ENCODE data around the gene GINS2. TPM values are rescaled to one million over a fixed set of nuclear protein-coding genes. Genes with fewer than 3 reads are reported as not detected.

GINS2 gene
- polyA plus RNA-seq, 1 of the 3 experiments (the other 2 are of a cell fraction), result 9.0 TPM

DNA sequence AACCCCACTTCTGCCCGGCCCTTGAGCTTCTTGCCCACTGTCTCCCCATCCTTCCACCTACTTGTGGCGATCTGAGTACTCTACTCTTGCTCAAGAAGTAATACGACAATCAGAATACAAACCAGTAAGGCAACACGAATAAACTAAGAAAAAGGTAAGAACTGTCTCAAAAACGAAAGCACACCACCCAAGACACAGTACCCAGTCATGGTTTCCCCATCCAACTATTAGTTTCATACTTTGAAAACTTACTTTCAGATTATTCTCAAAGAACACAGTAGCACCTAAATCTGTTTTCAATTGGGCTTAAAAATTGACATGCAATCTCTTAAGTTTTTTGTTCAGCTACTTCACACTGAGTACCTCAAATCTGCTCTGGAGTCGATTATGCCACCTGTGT lies 13.9 kb downstream of the GINS2 start:
- Histone ChIP-seq H3K4me2 (no peak overlapping the region), H3K4me1 (ENCODE audit: control insufficient read depth in 1 of 2, insufficient read depth in 2 of 2, low read depth in 1 of 2, low read length in 1 of 2) (peaks cover 9 to 47% of the 10 kb centered on the region in 2 experiments; a peak in 2 of 4 replicates), H3F3A (replicated peaks; ENCODE audit: insufficient read depth) (peaks cover 8% of the 10 kb centered on the region), H4K20me1 (ENCODE audit: insufficient read depth) (peaks cover 3% of the 10 kb centered on the region; the same call in 1 of the 2 replicates), H3K9me2 (no peaks in the 10 kb centered on the region), H3K9ac (no peak overlapping the region), H3K36me3 (replicated peaks in 1 of 2; ENCODE audit: control insufficient read depth in 1 of 2, insufficient read depth in 2 of 2, low read length in 1 of 2) (peaks cover 59 to 81% of the 10 kb centered on the region in 2 experiments), H3K9me3 (no peaks in the 10 kb centered on the region), H3K79me2 (ENCODE audit: insufficient read depth) (no peaks in the 10 kb centered on the region), H2AFZ (ENCODE audit: low read depth) (no peak overlapping the region), H3K27me3 (ENCODE audit: insufficient read depth) (no peaks in the 10 kb centered on the region), H3K27ac (ENCODE audit: low read depth in 2 of 2, low read length in 1 of 2) (peak overlapping the region in 1 of 2 experiments; percentile 96; a peak in 2 of 4 replicates), H3K4me3 (ENCODE audit: low read depth in 2 of 2, low read length in 1 of 2) (no peak overlapping the region)
- no peak for DNase-seq
- TF ChIP-seq, protein P1, sequence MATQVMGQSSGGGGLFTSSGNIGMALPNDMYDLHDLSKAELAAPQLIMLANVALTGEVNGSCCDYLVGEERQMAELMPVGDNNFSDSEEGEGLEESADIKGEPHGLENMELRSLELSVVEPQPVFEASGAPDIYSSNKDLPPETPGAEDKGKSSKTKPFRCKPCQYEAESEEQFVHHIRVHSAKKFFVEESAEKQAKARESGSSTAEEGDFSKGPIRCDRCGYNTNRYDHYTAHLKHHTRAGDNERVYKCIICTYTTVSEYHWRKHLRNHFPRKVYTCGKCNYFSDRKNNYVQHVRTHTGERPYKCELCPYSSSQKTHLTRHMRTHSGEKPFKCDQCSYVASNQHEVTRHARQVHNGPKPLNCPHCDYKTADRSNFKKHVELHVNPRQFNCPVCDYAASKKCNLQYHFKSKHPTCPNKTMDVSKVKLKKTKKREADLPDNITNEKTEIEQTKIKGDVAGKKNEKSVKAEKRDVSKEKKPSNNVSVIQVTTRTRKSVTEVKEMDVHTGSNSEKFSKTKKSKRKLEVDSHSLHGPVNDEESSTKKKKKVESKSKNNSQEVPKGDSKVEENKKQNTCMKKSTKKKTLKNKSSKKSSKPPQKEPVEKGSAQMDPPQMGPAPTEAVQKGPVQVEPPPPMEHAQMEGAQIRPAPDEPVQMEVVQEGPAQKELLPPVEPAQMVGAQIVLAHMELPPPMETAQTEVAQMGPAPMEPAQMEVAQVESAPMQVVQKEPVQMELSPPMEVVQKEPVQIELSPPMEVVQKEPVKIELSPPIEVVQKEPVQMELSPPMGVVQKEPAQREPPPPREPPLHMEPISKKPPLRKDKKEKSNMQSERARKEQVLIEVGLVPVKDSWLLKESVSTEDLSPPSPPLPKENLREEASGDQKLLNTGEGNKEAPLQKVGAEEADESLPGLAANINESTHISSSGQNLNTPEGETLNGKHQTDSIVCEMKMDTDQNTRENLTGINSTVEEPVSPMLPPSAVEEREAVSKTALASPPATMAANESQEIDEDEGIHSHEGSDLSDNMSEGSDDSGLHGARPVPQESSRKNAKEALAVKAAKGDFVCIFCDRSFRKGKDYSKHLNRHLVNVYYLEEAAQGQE (IDR thresholded peaks at IDR 0.05; ENCODE audit: low read depth, low read length), result no peak
- TF ChIP-seq TAF1 (IDR thresholded peaks at IDR 0.05; ENCODE audit: borderline replicate concordance, low read depth, low read length) (no peak), FOSL2 (IDR thresholded peaks at IDR 0.05; ENCODE audit: borderline replicate concordance, low read depth) (no peak), RFX5 (IDR thresholded peaks at IDR 0.05; ENCODE audit: low read length) (no peak), CHD2 (IDR thresholded peaks at IDR 0.05; ENCODE audit: low read length, partially characterized antibody) (no peak)
- TF ChIP-seq, protein P2, sequence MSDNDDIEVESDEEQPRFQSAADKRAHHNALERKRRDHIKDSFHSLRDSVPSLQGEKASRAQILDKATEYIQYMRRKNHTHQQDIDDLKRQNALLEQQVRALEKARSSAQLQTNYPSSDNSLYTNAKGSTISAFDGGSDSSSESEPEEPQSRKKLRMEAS (IDR thresholded peaks at IDR 0.05; ENCODE audit: low read depth), result no peak
- WGBS (ENCODE audit: low lambda C conversion rate), result 96% methylated on average over 6 of the region's 6 CpGs
- POLR2A ChIA-PET, result no interaction called here
- CTCF ChIA-PET, result interaction anchor here (1.1 to 13.2 kb wide), 12 partner anchors 8 to 146 kb away, joined by 3 to 138 read pairs (median 6); no protein-coding TSS in a partner anchor

DNA sequence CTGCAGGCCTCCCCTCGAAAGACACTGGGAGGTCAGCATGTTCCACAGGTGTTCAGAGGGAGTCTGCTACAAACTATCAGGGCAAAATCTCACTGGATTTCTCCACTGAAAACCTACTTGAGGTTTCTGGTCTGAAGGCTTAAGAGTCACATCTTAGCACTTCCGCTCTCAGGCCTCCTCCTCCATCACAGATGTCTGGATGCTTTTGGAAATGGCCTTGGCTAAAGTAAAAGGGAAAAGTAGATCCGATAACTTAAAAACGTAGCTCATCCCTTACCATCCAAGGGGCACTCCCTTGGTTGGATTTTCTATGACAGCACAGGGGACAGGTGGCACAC lies 14.4 kb downstream of the GINS2 start:
- Histone ChIP-seq H3K79me2 (ENCODE audit: insufficient read depth) (no peaks in the 10 kb centered on the region), H4K20me1 (ENCODE audit: insufficient read depth) (peaks cover 3% of the 10 kb centered on the region; the same call in 1 of the 2 replicates), H2AFZ (ENCODE audit: low read depth) (no peak overlapping the region), H3K27me3 (ENCODE audit: insufficient read depth) (no peaks in the 10 kb centered on the region), H3K36me3 (replicated peaks in 1 of 2; ENCODE audit: control insufficient read depth in 1 of 2, insufficient read depth in 2 of 2, low read length in 1 of 2) (peaks cover 62 to 85% of the 10 kb centered on the region in 2 experiments), H3F3A (replicated peaks; ENCODE audit: insufficient read depth) (peaks cover 8% of the 10 kb centered on the region), H3K4me3 (ENCODE audit: low read depth in 2 of 2, low read length in 1 of 2) (no peak overlapping the region), H3K4me1 (ENCODE audit: control insufficient read depth in 1 of 2, insufficient read depth in 2 of 2, low read depth in 1 of 2, low read length in 1 of 2) (peaks cover 9 to 50% of the 10 kb centered on the region in 2 experiments; a peak in 2 of 4 replicates), H3K27ac (ENCODE audit: low read depth in 2 of 2, low read length in 1 of 2) (peak overlapping the region in 1 of 2 experiments; percentile 96; a peak in 2 of 4 replicates), H3K4me2 (no peak overlapping the region), H3K9me3 (no peaks in the 10 kb centered on the region), H3K9me2 (no peaks in the 10 kb centered on the region), H3K9ac (no peak overlapping the region)
- ChIA-PET POLR2A (interaction anchor here (0.7 kb wide), 1 partner anchor 14 kb away, joined by 3 read pairs; no protein-coding TSS in a partner anchor), CTCF (interaction anchor here (1.1 to 13.2 kb wide), 10 partner anchors 8 to 146 kb away, joined by 3 to 138 read pairs (median 8); no protein-coding TSS in a partner anchor)
- 93% methylated on average over 3 of the region's 4 CpGs for WGBS (ENCODE audit: low lambda C conversion rate)
- no peak for DNase-seq
- TF ChIP-seq RCOR1 (IDR thresholded peaks at IDR 0.05; ENCODE audit: low read length) (no peak), TCF12 (IDR thresholded peaks at IDR 0.05) (no peak), RXRA (IDR thresholded peaks at IDR 0.05; ENCODE audit: borderline replicate concordance, low read depth) (no peak), SMC3 (IDR thresholded peaks at IDR 0.05; ENCODE audit: low read depth, low read length) (no peak), EP300 (IDR thresholded peaks at IDR 0.05; ENCODE audit: borderline replicate concordance in 1 of 2, low read depth in 1 of 2, low read length in 1 of 2) (no peak), RFX5 (IDR thresholded peaks at IDR 0.05; ENCODE audit: low read length) (no peak), SIN3A (IDR thresholded peaks at IDR 0.05; ENCODE audit: borderline replicate concordance, low read depth, low read length) (no peak), GABPA (IDR thresholded peaks at IDR 0.05; ENCODE audit: low read depth) (no peak), MEF2A (IDR thresholded peaks at IDR 0.05; ENCODE audit: borderline replicate concordance, low read depth) (no peak), TAF1 (IDR thresholded peaks at IDR 0.05; ENCODE audit: borderline replicate concordance, low read depth, low read length) (no peak), NFIC (IDR thresholded peaks at IDR 0.05; ENCODE audit: borderline replicate concordance) (no peak), POLR2AphosphoS5 (IDR thresholded peaks at IDR 0.05; ENCODE audit: low read depth, low read length) (no peak), RAD21 (IDR thresholded peaks at IDR 0.05; ENCODE audit: low read length) (no peak; the same call in 1 of the 2 replicates)
- TF ChIP-seq, protein P3, sequence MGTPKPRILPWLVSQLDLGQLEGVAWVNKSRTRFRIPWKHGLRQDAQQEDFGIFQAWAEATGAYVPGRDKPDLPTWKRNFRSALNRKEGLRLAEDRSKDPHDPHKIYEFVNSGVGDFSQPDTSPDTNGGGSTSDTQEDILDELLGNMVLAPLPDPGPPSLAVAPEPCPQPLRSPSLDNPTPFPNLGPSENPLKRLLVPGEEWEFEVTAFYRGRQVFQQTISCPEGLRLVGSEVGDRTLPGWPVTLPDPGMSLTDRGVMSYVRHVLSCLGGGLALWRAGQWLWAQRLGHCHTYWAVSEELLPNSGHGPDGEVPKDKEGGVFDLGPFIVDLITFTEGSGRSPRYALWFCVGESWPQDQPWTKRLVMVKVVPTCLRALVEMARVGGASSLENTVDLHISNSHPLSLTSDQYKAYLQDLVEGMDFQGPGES (IDR thresholded peaks at IDR 0.05; ENCODE audit: low read depth, low read length), result no peak
- TF ChIP-seq, protein P2 (IDR thresholded peaks at IDR 0.05; ENCODE audit: low read depth), result no peak
- TF ChIP-seq, protein P4, sequence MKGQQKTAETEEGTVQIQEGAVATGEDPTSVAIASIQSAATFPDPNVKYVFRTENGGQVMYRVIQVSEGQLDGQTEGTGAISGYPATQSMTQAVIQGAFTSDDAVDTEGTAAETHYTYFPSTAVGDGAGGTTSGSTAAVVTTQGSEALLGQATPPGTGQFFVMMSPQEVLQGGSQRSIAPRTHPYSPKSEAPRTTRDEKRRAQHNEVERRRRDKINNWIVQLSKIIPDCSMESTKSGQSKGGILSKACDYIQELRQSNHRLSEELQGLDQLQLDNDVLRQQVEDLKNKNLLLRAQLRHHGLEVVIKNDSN (IDR thresholded peaks at IDR 0.05; ENCODE audit: borderline replicate concordance, low read depth), result no peak
- TF ChIP-seq, protein P5, sequence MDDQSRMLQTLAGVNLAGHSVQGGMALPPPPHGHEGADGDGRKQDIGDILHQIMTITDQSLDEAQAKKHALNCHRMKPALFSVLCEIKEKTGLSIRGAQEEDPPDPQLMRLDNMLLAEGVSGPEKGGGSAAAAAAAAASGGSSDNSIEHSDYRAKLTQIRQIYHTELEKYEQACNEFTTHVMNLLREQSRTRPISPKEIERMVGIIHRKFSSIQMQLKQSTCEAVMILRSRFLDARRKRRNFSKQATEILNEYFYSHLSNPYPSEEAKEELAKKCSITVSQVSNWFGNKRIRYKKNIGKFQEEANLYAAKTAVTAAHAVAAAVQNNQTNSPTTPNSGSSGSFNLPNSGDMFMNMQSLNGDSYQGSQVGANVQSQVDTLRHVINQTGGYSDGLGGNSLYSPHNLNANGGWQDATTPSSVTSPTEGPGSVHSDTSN (IDR thresholded peaks at IDR 0.05), result no peak
